ENCODE results near the gene HLA-DQA2.
"Not testable (repeated sequence)": the region's sequence is repeated elsewhere in the genome, so short reads cannot be mapped to it uniquely, and the experiment has no call there.

Gene HLA-DQA2

DNA sequence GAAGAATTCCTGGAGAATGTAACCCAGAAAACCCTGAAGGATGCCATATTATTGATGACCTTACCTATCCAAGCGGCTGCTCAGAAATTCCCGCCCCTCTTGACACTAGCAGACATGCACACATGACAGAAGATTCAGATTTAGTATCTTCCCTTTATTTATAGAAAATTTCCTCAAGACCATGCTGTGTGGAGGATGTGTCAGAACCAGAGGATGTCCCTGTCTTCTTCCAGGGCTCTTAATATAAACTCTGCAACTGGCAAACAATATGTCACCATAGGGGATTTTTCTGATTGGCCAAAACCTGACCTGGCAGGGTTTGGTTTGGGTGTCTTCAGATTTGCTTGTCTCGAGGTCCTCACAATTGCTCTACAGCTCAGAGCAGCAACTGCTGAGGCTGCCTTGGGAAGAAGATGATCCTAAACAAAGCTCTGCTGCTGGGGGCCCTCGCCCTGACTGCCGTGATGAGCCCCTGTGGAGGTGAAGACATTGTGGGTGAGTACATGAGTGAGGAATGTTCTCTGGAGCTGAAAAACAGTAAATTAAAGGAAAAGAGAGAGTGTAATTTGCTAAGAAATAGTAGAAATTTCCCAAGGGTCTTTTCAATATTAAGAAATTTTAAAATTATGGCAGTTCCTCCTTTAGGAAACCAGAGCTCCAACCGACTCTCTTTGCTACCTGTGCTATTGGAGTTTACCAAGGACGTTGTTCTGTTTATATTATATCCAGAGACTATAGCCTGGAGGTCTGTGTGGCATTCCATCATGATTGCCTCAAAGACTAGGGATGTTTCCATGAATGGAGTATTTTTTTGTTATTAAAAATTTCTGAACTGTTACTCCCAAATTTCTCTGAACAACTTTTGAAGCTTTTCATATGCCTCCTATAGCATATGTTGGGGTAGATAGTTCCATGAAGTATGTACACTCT is at the start of gene HLA-DQA2:
Gene HLA-DQA2 (plus strand): TSS at position 361 of the 930 bp plus-strand sequence. CDS start 53 bp downstream, at position 414.
- in situ Hi-C loops (cut with MboI; ENCODE audit: low sequenced_read_pairs) = no loop called here

DNA sequence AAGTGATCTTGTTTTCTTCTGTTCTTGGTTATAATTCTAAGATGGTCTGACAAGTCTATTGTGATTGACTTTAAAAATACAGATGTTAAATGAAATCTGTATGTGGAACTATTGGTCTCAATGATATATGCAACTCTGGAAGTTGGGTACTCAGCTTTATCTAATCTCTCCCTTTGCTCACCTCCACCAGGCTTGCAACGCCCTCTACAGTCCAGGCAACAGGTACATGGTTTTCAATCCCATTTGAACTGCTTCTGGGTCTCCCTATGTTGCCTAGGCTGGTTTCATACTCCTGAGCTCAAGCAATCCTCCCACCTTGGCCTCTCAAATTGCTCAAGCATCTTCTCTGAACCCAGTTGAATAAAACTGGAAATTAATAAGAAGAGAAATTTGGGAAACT is 49.2 kb upstream of the HLA-DQA2 start:
- in situ Hi-C loops (cut with MboI; ENCODE audit: low sequenced_read_pairs) = loop anchor here (25.0 kb wide), 1 partner anchor 280 kb away; the partner anchor contains the start of gene BTNL2

DNA sequence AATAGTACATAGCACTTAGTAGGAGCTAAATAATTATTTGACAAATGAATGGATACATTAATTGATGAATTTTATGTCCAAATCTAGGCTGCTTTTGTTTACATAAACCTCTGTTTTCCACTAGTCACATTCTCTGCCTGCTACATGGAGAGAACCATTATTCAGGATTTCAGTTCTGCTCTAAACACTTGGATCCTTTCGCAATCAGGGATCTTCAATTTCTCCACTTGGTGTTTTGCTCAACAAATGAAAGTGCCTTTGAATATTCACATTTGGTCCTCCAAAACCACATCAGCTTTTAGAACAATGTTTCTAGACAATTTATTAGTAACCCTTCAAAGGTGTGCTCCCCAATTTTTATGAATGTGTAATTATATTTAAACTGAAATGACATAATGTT is 44.2 kb upstream of the HLA-DQA2 start:
- in situ Hi-C loops (cut with MboI; ENCODE audit: low sequenced_read_pairs) = loop anchor here (25.0 kb wide), 1 partner anchor 285 kb away; the partner anchor contains the start of gene BTNL2

DNA sequence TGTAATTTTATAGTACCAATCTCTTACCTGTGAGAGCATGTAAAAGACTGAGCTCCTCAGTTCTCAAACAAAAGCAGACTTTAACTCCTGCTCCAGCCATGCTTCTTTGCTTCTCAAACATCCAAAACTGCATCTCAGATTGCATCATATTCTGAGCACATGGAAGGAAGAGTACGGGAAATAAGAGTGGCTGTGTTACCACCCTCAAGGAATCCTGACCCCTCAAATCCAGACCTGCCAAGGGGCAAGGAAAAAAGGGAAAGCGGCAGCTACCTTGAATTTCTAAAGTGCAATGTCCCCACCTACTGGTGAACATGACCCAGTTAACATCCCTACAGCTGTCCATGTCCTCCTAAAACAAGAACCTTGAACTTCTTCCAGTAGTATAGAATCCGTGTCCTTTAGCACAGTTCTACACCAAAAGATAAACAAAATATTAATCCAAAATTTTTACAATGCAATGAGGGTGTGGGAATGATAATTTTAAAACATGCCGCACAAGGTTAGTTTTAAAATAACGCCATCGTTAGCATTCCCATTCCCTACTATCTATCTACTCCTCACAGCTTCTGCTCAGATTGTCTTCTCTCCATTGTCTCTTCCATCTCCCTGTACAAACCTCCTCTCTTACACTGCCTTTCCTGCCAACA is 40.7 kb upstream of the HLA-DQA2 start:
- in situ Hi-C loops (cut with MboI; ENCODE audit: low sequenced_read_pairs) = no loop called here

DNA sequence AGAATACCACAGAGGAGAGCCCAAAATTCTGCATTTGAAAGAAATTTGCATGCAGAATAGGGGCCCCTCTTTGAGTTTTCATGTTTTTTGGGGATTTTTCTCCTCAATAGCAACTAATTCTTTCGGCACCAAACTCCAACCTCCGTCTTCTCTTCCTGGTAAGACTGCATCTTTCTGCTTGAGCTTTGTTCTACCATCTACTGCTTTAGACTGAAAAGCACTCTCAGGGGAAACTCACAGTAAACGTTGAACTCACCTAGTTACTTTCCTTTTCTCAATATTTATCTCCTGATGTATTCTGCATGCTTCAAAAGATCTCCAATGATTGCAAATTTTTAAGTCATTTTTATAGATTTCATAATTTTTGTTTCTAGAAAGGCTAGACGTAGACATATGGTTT is 37.8 kb upstream of the HLA-DQA2 start:
- in situ Hi-C loops (cut with MboI; ENCODE audit: low sequenced_read_pairs) = no loop called here

DNA sequence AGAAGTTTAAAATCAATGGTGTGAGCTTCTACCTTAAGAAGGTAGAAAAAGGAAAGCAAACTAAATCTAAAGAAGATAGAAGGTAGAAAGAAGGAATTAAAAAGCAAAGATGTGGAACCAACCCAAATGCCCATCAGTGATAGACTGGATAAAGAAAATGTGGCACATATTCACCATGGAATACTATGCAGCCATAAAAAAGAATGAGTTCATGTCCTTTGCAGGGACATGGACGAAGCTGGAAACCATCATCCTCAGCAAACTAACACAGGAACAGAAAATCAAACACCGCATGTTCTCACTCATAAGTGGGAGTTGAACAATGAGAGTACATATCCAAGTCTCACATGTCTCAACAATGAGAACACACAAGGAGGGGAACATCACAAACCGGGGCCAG is 36.0 kb upstream of the HLA-DQA2 start:
- in situ Hi-C loops (cut with MboI; ENCODE audit: low sequenced_read_pairs) = not testable (repeated sequence)

DNA sequence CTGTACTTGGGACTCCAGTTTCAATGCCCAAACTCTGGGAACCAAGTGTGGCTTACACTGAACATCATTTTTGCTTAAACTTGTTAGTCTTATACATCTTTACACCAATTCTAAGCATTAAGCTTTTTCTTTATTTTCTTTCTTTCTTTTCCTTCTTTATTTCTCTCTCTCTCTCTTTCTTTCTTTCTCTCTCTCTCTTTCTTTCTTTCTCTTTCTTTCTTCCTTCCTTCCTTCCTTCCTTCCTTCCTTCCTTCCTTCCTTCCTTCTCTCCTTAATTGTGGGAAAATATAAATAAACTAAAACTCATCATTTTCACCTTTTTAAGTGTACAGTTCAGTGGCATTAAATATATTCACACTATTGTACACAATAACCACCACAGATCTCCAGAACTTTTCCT is 31.6 kb upstream of the HLA-DQA2 start:
- in situ Hi-C loops (cut with MboI; ENCODE audit: low sequenced_read_pairs) = no loop called here

DNA sequence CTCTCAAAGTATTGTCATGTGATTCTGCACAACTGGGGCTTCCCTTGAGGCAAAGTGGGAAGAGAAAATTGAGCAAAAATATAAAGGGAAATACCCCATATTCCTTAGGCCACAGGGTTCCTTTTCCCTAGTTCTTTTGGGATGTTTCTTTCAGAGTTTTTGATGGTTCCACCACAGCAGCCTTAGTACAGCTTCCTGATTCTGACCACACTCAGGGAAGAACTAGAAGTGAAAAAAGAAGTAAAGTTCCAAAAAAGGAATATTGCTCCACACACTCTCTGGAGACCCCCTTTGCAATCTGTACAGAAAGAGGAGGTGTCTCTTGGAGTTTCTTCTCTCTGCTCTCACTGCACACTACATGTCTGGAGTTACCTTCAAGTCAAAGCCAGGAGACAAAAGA is 27.9 kb upstream of the HLA-DQA2 start:
- in situ Hi-C loops (cut with MboI; ENCODE audit: low sequenced_read_pairs) = no loop called here

DNA sequence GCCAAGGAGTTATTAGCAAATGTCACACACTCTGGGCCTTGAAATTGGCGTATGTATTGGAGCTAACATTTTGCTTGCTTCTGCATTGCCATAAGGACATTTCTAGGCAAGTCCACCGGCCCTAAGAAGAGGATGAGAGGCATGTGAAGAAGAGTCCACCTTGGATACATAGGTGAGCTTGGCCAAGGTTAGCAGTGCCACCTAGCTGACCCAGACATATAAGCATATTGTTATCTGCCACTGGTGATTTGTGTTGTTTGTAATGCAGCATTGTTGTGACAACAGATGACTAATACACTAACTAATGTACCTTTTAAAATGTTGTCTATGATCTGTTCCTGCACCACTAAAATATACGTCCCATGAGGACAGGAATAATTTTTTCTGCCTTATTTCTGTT is 24.8 kb upstream of the HLA-DQA2 start:
- in situ Hi-C loops (cut with MboI; ENCODE audit: low sequenced_read_pairs) = no loop called here

DNA sequence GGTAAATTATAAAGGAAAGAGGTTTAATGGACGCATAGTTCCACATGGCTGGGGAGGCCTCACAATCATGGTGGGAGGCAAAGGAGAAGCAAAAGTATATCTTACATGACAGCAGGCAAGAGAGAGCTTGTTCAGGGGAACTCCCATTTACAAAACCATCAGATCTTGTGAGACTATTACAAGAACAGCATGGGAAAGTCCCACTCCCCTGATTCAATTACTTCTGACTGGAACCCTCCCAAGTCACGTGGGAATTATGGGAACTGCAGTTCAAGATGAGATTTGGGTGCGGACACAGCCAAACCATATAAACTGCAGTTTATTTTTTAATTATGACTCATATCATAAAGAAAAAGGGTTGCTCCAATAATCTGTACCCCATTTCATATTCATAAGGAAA is 22.3 kb upstream of the HLA-DQA2 start:
- in situ Hi-C loops (cut with MboI; ENCODE audit: low sequenced_read_pairs) = no loop called here

DNA sequence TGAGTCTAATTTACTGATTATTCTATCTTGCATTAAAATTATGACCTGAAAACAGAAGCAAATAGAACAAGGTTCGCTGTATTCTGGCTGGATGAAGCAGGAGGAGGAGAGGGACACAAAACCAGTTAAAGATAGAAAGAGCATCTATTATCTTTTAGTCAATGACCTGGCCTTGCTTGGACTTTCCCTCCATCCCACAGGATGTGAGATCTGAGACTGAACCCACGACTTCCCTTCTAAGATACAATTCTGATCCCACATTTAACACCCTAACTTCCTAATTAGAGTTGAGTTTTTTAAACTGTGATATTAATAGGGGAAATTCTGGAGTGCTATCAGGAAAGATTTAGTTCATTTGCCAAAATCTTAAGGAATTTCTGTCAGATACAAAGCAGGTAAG is 3.1 kb upstream of the HLA-DQA2 start:
- in situ Hi-C loops (cut with MboI; ENCODE audit: low sequenced_read_pairs) = no loop called here

DNA sequence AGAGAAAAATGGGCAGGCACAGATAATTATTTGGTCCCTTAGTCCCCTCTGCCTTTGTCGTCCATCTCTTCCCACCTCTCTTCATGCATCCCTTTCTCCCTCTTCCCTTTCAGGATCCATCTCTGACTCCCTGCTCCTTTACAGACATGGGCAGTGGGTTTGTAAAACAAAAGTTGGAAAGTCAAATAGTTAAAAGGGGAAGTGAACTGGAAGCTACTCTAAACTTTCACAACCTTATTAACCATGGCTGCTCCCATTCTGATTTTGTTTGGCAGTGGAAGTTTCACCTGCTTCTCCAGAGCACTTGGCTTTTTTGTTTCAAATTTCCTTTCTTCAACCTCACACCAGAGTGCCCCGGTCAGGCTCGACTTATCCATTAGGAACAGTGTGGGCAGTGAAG is 1.2 kb downstream of the HLA-DQA2 start:
- in situ Hi-C loops (cut with MboI; ENCODE audit: low sequenced_read_pairs) = no loop called here

DNA sequence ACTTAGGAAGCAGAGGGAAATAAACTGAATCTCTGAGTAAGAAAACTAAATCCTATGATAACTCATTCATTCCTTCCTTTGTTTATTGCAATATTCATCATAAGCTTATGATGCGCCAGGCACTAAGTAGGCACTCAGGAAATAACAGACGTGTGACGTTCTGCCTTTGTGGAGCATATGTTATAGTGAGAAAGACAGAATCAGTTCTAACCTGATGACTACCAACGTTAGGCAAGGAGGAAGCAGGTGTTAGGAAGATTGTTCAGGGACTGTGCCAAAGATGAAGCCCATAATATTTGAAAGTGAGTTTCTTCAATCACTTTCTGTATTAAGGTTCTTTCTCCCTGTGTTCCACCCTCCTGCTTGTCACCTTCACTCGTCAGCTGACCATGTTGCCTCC is 3.6 kb downstream of the HLA-DQA2 start:
- in situ Hi-C loops (cut with MboI; ENCODE audit: low sequenced_read_pairs) = no loop called here

DNA sequence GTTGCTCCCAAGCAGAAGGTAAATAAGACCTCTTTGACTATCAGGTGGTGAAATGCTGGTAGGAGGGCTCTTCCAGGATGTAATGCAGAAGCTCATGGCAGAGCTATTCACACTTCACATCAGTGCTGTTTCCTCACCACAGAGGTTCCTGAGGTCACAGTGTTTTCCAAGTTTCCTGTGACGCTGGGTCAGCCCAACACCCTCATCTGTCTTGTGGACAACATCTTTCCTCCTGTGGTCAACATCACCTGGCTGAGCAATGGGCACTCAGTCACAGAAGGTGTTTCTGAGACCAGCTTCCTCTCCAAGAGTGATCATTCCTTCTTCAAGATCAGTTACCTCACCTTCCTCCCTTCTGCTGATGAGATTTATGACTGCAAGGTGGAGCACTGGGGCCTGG is 4.5 kb downstream of the HLA-DQA2 start:
- in situ Hi-C loops (cut with MboI; ENCODE audit: low sequenced_read_pairs) = not testable (repeated sequence)

DNA sequence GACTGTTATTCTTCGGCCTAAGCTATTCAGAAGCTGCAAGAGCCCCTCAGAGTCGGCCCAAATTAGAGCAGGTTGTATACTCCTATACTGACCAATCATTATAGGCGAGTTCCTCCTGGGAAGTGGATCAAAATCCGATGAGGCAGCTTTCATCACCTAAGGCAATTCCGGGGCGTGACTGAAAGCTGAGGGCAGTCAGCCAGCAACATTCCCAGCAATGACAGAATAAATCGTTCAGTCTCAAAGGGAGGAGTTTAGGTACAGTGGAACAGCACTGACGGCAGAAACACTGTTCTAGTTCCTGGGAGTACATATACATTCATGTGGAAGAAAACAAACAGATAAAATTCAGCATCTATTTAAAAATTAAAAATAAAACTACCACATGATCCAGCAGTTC is 11.4 kb downstream of the HLA-DQA2 start:
- in situ Hi-C loops (cut with MboI; ENCODE audit: low sequenced_read_pairs) = no loop called here

DNA sequence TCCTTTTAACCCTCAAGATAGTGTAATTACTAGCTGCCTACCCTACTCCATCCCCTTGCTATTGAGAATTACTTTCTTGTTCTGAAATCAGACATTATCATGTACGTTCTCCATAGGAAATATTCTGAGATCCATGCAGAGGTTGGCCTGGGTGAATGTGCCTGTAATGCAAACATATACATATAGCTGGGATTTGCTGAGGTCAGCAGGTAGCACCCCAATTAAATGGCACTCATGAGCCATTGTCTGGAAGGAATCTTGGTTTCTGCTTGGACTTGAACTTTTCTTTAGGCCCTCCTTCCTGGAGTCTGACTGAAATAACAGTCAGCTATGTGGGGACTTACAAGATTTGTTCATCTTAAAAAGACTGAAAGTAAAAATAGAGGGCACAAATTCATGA is 18.5 kb downstream of the HLA-DQA2 start:
- in situ Hi-C loops (cut with MboI; ENCODE audit: low sequenced_read_pairs) = no loop called here

DNA sequence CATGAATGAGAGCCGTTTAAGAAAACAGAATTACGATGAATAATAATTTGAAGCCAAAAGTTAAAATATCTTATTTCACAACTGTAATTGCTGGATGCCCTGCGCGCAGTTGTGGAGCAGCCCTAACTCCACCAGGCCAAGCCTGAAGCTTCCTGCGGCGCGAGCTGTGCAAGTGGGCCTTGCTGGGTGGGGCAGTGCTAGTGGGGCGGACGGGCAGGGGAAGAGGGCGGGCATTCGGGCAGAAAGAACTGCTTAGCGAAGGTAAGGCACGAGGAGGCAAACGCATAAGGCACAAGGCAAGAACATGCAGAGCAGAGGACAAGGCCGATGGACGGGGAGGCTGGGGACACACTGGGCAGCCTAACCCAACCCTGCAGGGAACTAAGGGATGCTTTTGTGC is 19.9 kb downstream of the HLA-DQA2 start:
- in situ Hi-C loops (cut with MboI; ENCODE audit: low sequenced_read_pairs) = no loop called here

DNA sequence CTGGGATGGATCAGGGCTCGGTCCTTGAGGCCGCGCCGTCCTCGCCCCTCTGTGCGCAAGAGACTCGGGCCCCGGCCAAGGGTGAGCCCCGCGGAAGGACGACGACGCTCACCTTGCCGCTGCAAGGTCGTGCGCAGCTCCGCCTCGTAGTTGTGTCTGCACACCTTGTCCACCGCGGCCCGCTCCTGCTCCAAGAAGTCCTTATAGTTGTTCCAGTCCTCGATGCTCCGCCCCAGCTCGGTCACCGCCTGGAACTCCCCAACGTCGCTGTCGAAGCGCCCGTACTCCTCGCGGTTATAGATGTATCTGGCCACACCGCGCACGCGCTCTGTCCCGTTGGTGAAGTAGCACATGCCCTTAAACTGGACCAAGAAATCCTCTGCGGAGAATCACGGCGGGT is 20.4 kb downstream of the HLA-DQA2 start:
- in situ Hi-C loops (cut with MboI; ENCODE audit: low sequenced_read_pairs) = no loop called here

DNA sequence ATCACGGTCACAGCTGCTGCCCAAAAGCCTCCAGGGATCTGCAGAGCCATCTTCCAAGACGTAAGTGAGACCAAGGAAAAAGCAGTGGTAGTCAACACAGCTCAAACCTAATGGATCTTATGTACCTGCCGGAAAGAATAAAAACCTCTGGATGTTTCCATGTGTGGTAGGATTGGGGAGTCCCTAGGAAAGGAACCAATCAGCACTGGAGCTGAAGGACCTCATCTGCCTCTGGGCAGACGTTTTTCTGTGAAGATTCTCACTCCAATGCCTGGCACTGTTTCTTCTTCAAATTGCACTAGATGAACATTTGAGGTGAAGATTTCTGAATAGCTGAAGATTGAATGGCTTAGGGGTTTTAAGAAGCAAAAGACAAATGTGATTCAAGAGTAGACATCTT is 22.2 kb downstream of the HLA-DQA2 start, which contains the start of gene HLA-DQB2:
Gene HLA-DQB2 (minus strand): TSS at position 112 of the 400 bp plus-strand sequence. CDS start 62 bp downstream, at position 50.
- in situ Hi-C loops (cut with MboI; ENCODE audit: low sequenced_read_pairs) = no loop called here

DNA sequence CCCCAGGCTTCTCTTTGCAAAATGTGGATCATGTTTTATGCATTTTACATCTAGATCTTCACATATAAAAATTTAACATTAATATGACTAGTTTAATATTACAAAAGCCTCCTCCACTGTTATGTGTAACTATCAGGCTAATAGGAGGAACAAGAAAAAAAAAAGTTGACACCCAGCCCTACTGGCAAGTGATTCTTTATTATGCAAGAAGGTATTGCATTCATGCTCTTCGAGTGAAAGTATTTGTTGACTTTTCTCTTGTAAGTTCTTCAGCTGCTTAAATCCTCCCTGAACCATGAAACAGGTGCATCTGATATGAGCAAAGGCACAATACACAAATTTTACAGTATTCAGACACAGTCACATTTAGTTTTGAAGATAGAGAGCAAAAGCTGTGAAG is 22.9 kb downstream of the HLA-DQA2 start:
- in situ Hi-C loops (cut with MboI; ENCODE audit: low sequenced_read_pairs) = no loop called here

DNA sequence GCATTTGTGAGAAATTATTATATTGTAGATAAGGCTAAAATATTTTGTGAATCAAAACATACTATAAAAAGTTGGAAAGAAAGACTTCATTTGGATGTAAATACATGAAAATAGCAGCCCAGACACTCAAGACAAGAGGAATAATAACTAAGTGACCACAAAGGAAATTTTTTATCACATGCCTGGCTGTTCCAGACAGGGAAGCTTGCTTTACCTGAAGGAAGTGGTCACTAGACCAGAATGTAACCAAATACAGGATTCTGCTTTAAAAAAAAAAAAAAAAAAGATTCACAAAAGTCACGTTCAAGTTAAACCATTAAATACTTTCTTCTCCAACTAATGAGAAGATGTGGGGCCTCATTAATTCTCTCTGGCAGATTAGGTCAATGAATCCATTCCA is 31.5 kb downstream of the HLA-DQA2 start:
- in situ Hi-C loops (cut with MboI; ENCODE audit: low sequenced_read_pairs) = no loop called here

DNA sequence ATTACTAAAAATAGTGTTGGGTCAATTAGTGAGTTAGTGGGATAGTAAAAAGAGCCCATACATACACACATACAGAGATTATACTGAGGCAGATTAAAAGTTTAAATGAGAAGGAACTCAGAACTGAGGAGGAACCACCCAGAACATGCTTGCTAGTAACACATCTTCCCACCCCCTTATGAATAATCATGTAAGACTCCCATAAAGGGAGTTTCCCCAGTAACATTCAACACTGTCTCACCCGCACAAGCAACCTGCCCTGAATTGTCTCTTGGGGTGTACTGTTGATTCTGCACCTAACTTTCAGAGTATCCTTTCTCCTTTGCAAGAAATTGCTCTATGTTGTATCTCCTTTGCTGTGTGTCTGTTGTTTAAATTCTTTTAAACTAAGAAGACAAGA is 33.2 kb downstream of the HLA-DQA2 start:
- in situ Hi-C loops (cut with MboI; ENCODE audit: low sequenced_read_pairs) = no loop called here
